Left ventricle myocardium inferior (tissue), 1 donor: Measurements from ENCODE around the gene CLDN9. TPM values are rescaled to one million over a fixed set of nuclear protein-coding genes. Genes with fewer than 3 reads are reported as not detected.

Experiments
- DNase-seq: peaks from one replicate; pipeline ENCODE4 v3.0.0-alpha.2; 2020
- H3K27ac ChIP-seq: fragments of 200-600 bp; replicated peaks from 2 replicates; pipeline ENCODE4 v1.8.0; 2021
- H3K27me3 ChIP-seq: fragments of 200-600 bp; 2 replicates; pipeline ENCODE4 v1.8.0; 2021; ENCODE audit warnings: low read depth
- H3K36me3 ChIP-seq: fragments of 200-600 bp; 2 replicates; pipeline ENCODE4 v1.8.0; 2021
- H3K4me1 ChIP-seq: fragments of 200-600 bp; 2 replicates; pipeline ENCODE4 v1.8.0; 2021
- H3K4me3 ChIP-seq: fragments of 200-600 bp; 2 replicates; pipeline ENCODE4 v1.8.0; 2021; ENCODE audit warnings: mild to moderate bottlenecking, moderate library complexity
- H3K9me3 ChIP-seq: fragments of 200-600 bp; replicated peaks from 2 replicates; pipeline ENCODE4 v1.8.0; 2021
- CTCF ChIP-seq: fragments of 200-600 bp; IDR thresholded peaks from 2 replicates; pipeline ENCODE4 v1.8.0; 2021; ENCODE audit warnings: antibody characterized with exemption, mild to moderate bottlenecking, borderline replicate concordance
- intact Hi-C: fragments of 100-400 bp; cut with micrococcal nuclease; formaldehyde crosslinking; loops from one replicate; pipeline ENCODE4 v1.11.0; 2022
- total RNA-seq: library from RNA; stranded (reverse); fragmentation: NEBNext Ultra II Directional; extraction: Animal tissue kit (Norgen Biotek cat#: 25700); gene quantifications from one replicate; pipeline ENCODE4 v1.2.1, GENCODE V29; 2021
- donor health status: DM: no; HTN: yes; CAD: no; lungs with severe emphysema.

Gene CLDN9
- total RNA-seq, 1 donor from 2014 or later = 1.2 TPM

- intact Hi-C loops = no loop called here
- Histone ChIP-seq H3K4me1 (peaks cover 52% of the 10 kb centered on the region), H3K9me3 (no peaks in the 10 kb centered on the region), H3K27ac (no peak overlapping the region), H3K36me3 (peaks cover 5% of the 10 kb centered on the region), H3K27me3 (peaks cover 23% of the 10 kb centered on the region), H3K4me3 (no peak overlapping the region)
- TF ChIP-seq CTCF = no peak
- DNase-seq = no peak
These were observed 40.5 kb upstream of the CLDN9 start for GRCh38 chr16:2971985-2972784.

GRCh38 chr16:2973093-2973492, 39.6 kb upstream of the CLDN9 start:
- intact Hi-C loops = no loop called here
- Histone ChIP-seq H3K4me3 (no peak overlapping the region), H3K4me1 (peaks cover 43% of the 10 kb centered on the region), H3K9me3 (no peaks in the 10 kb centered on the region), H3K27ac (no peak overlapping the region), H3K27me3 (peaks cover 21% of the 10 kb centered on the region), H3K36me3 (peaks cover 5% of the 10 kb centered on the region)
- no peak for DNase-seq
- no peak for TF ChIP-seq CTCF

GRCh38 chr16:2973605-2974318, 39.0 kb upstream of the CLDN9 start:
- TF ChIP-seq CTCF = no peak
- intact Hi-C loops = no loop called here
- Histone ChIP-seq H3K36me3 (peaks cover 5% of the 10 kb centered on the region), H3K4me1 (peaks cover 36% of the 10 kb centered on the region), H3K4me3 (no peak overlapping the region), H3K9me3 (no peaks in the 10 kb centered on the region), H3K27me3 (peaks cover 22% of the 10 kb centered on the region), H3K27ac (no peak overlapping the region)
- DNase-seq = no peak

GRCh38 chr16:2974319-2975056, 38.2 kb upstream of the CLDN9 start:
- Histone ChIP-seq H3K27ac (no peak overlapping the region), H3K36me3 (peaks cover 5% of the 10 kb centered on the region), H3K9me3 (no peaks in the 10 kb centered on the region), H3K27me3 (peaks cover 29% of the 10 kb centered on the region), H3K4me1 (peaks cover 32% of the 10 kb centered on the region), H3K4me3 (no peak overlapping the region)
- TF ChIP-seq CTCF = no peak
- DNase-seq = no peak
- intact Hi-C loops = no loop called here

GRCh38 chr16:2975161-2975795, 37.4 kb upstream of the CLDN9 start:
- Histone ChIP-seq H3K27ac (no peak overlapping the region), H3K4me1 (peaks cover 32% of the 10 kb centered on the region), H3K9me3 (no peaks in the 10 kb centered on the region), H3K27me3 (peaks cover 35% of the 10 kb centered on the region), H3K4me3 (no peak overlapping the region), H3K36me3 (peaks cover 5% of the 10 kb centered on the region)
- DNase-seq = no peak
- intact Hi-C loops = no loop called here
- TF ChIP-seq CTCF = no peak
